ENCODE measurements around the gene METTL26. TPM values are rescaled to one million over a fixed set of nuclear protein-coding genes. Genes with fewer than 3 reads are reported as not detected.

METTL26 gene
- total and polyA plus RNA-seq, 9 of the 15 experiments (the other 6 are each of a cell fraction or from before 2014, with no cell fraction given), result 7.3 to 262 (median 80.9) TPM

DNA sequence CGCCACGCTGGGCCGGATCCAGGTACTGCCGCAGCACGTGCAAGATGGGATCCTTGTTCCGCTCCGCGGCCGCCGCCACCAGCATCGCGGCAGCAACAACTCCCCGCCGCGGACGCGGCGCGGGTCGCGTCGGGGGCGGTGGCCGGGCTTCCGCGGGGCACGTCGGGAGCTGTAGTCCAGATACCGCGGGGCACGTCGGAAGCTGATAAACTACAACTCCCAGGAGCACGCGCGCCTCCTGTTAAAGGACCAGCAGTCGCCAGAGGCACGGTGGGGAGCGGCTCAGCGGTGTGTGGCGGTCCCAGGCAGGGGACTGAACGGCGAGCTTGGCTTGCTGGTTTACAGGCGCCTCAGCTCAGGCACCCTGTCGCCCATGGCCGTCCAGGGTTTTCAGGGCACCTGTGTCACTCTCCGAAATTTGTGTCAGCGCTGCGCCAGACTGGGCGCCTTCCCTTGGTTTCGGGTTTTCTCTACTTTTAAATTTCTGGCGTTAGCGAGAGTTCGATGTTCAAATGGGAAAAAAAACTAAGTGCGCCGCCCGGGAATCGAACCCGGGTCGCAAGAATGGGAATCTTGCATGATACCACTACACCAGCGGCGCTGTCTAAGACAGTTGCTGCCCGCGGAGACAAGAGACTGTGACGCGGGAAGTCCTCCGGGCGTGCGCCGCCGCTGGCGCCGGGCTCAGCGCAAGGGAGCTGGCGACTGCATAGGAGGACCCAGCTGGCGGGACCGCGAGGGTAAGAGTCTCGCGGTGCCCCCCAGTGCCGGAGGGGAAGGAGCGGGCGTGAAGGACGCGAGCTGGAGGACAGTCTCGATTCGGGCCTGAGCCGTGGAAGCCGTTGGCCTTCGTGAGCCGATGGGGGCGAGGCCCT lies at the start of gene METTL26 (continued):
- TF ChIP-seq, protein P1, sequence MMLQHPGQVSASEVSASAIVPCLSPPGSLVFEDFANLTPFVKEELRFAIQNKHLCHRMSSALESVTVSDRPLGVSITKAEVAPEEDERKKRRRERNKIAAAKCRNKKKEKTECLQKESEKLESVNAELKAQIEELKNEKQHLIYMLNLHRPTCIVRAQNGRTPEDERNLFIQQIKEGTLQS (IDR thresholded peaks at IDR 0.05), result no peak
- TF ChIP-seq, protein P1 (CRISPR knock-in tag; conservative IDR thresholded peaks at IDR 0.05), result peak; percentile 89
- TF ChIP-seq NCOA1 (IDR thresholded peaks at IDR 0.05; ENCODE audit: low read depth), result no peak
- no peak for TF ChIP-seq HLTF (IDR thresholded peaks at IDR 0.05)
- TF ChIP-seq BHLHE40 (IDR thresholded peaks at IDR 0.05; ENCODE audit: low read length), result peak; percentile 99
- TF ChIP-seq ARNT (IDR thresholded peaks at IDR 0.05), result peak in 1 of 2 experiments; percentile 66; a peak in 1 of 4 replicates
- TF ChIP-seq PHF21A (IDR thresholded peaks at IDR 0.05; ENCODE audit: borderline replicate concordance, low read depth), result no peak
- TF ChIP-seq RFX5 (IDR thresholded peaks at IDR 0.05; ENCODE audit: low read depth, low read length), result peak; percentile 74; the same call in 1 of the 2 replicates
- TF ChIP-seq, protein P2, sequence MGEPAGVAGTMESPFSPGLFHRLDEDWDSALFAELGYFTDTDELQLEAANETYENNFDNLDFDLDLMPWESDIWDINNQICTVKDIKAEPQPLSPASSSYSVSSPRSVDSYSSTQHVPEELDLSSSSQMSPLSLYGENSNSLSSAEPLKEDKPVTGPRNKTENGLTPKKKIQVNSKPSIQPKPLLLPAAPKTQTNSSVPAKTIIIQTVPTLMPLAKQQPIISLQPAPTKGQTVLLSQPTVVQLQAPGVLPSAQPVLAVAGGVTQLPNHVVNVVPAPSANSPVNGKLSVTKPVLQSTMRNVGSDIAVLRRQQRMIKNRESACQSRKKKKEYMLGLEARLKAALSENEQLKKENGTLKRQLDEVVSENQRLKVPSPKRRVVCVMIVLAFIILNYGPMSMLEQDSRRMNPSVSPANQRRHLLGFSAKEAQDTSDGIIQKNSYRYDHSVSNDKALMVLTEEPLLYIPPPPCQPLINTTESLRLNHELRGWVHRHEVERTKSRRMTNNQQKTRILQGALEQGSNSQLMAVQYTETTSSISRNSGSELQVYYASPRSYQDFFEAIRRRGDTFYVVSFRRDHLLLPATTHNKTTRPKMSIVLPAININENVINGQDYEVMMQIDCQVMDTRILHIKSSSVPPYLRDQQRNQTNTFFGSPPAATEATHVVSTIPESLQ (CRISPR knock-in tag; IDR thresholded peaks at IDR 0.05), result peak; percentile 85; the same call in 1 of the 2 replicates
- TF ChIP-seq FOXP1 (CRISPR knock-in tag; IDR thresholded peaks at IDR 0.05), result peak; percentile 64; the same call in 1 of the 2 replicates
- TF ChIP-seq, protein P3, sequence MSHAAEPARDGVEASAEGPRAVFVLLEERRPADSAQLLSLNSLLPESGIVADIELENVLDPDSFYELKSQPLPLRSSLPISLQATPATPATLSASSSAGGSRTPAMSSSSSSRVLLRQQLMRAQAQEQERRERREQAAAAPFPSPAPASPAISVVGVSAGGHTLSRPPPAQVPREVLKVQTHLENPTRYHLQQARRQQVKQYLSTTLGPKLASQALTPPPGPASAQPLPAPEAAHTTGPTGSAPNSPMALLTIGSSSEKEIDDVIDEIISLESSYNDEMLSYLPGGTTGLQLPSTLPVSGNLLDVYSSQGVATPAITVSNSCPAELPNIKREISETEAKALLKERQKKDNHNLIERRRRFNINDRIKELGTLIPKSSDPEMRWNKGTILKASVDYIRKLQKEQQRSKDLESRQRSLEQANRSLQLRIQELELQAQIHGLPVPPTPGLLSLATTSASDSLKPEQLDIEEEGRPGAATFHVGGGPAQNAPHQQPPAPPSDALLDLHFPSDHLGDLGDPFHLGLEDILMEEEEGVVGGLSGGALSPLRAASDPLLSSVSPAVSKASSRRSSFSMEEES (CRISPR knock-in tag; IDR thresholded peaks at IDR 0.05), result no peak
- TF ChIP-seq MYNN (IDR thresholded peaks at IDR 0.05), result no peak
- no peak for TF ChIP-seq MYNN (CRISPR knock-in tag; IDR thresholded peaks at IDR 0.05)
- TF ChIP-seq TAF1 (IDR thresholded peaks at IDR 0.05; ENCODE audit: control insufficient read depth, extremely low read depth, insufficient read depth, low read length, severe bottlenecking), result peak; percentile 63
- peak; percentile 72 for TF ChIP-seq HNRNPLL (IDR thresholded peaks at IDR 0.05; ENCODE audit: low read depth, low read length, poor library complexity, severe bottlenecking)
- TF ChIP-seq MIER1 (IDR thresholded peaks at IDR 0.05; ENCODE audit: low read depth), result no peak
- TF ChIP-seq ZC3H8 (IDR thresholded peaks at IDR 0.05), result no peak
- TF ChIP-seq, protein P4, sequence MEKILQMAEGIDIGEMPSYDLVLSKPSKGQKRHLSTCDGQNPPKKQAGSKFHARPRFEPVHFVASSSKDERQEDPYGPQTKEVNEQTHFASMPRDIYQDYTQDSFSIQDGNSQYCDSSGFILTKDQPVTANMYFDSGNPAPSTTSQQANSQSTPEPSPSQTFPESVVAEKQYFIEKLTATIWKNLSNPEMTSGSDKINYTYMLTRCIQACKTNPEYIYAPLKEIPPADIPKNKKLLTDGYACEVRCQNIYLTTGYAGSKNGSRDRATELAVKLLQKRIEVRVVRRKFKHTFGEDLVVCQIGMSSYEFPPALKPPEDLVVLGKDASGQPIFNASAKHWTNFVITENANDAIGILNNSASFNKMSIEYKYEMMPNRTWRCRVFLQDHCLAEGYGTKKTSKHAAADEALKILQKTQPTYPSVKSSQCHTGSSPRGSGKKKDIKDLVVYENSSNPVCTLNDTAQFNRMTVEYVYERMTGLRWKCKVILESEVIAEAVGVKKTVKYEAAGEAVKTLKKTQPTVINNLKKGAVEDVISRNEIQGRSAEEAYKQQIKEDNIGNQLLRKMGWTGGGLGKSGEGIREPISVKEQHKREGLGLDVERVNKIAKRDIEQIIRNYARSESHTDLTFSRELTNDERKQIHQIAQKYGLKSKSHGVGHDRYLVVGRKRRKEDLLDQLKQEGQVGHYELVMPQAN (IDR thresholded peaks at IDR 0.05; ENCODE audit: borderline replicate concordance), result peak; percentile 79; the same call in 1 of the 2 replicates
- TF ChIP-seq NFRKB (IDR thresholded peaks at IDR 0.05; ENCODE audit: low read depth), result no peak
- TF ChIP-seq CHCHD3 (CRISPR knock-in tag; IDR thresholded peaks at IDR 0.05), result no peak
- no peak for TF ChIP-seq JUNB (CRISPR knock-in tag; conservative IDR thresholded peaks at IDR 0.05)
- no peak for TF ChIP-seq ARID1B (IDR thresholded peaks at IDR 0.05)
- 0 out of 2 replicates have a peak, but pooled peaks have one; percentile 11 for TF ChIP-seq NFIX (CRISPR knock-in tag; IDR thresholded peaks at IDR 0.05; ENCODE audit: low read depth)
- TF ChIP-seq NR3C1 (CRISPR knock-in tag; IDR thresholded peaks at IDR 0.05), result no peak
